Measurements from ENCODE around the gene GPATCH2.
"Not testable (repeated sequence)": the region's sequence is repeated elsewhere in the genome, so short reads cannot be mapped to it uniquely, and the experiment has no call there.

The GPATCH2 gene

DNA sequence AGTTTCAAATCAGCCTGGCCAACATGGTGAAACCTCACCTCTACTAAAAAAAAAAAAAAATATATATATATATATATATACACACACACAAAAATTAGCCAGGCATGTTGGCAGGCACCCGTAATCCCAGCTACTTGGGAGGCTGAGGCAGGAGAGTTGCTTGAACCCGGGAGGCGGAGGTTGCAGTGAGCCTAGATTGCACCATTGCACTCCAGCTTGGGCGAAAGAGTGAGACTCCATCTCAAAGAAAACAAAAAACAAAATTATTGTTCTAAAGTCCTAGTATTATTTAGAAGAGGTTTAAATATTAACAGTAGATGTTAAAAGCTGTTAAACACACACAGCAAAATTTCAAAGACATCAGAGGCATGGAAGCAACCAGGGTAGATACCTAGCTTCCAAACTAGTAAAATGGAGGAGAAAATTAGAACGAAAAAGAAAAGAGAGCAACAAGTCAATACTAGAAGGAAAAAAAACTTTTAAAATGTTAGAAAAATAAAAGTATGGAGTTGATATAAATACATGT lies 46.5 kb downstream of the GPATCH2 start:
- DNase-seq (ENCODE audit: low read depth in 2 of 3, low spot score in 1 of 3) = not testable (repeated sequence)

DNA sequence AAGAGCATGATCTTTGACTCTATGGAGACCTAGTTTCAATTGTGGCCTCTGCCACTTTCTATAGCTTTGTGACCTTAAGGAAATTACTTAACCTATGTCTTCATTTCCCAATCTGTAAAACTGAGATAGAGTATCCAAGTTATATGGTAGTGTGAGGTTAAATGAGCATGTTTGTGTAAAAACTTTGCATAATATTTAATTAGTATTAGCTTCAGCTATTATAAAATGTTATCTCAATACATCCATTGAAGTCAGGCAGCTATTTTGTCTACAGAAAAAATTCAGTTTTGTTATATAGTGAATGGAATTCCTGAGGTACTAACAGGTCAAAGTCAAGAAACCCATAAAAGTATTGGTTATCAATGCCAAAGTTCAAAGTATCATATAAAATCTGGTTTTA lies 53.6 kb downstream of the GPATCH2 start:
- DNase-seq (ENCODE audit: low read depth in 2 of 3, low spot score in 1 of 3) = no peak

GRCh38 chr1:217574265-217574949 lies 56.5 kb downstream of the GPATCH2 start:
- no peak for DNase-seq (ENCODE audit: low read depth in 2 of 3, low spot score in 1 of 3)

GRCh38 chr1:217569021-217569420 lies 61.9 kb downstream of the GPATCH2 start:
- no peak for DNase-seq (ENCODE audit: low read depth in 2 of 3, low spot score in 1 of 3)

- no peak for DNase-seq (ENCODE audit: low read depth in 2 of 3, low spot score in 1 of 3)
Observed at GRCh38 chr1:217568200-217568599, 62.7 kb downstream of the GPATCH2 start.

DNA sequence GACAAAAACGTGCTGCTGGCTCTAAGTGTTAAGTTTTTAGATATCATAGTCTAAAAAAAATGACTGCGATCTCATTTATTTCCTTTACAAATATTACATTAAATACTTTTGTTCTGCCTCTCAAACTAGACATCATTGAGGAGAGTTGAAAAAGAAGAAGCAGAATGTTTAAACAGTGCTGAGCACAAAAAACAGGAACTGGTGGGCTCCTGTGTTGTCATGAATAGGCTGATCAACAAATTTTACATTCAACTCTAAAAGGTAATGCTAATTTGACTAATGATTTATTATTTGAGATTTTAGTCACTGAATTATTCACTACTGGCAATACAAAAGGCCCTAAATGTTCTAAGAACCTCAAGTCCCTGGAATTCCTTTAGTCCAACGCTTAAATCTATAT lies 66.1 kb downstream of the GPATCH2 start:
- DNase-seq (ENCODE audit: low read depth in 2 of 3, low spot score in 1 of 3) = no peak

GRCh38 chr1:217564207-217564606 lies 66.7 kb downstream of the GPATCH2 start:
- no peak for DNase-seq (ENCODE audit: low read depth in 2 of 3, low spot score in 1 of 3)

GRCh38 chr1:217563179-217563578 lies 67.7 kb downstream of the GPATCH2 start:
- no peak for DNase-seq (ENCODE audit: low read depth in 2 of 3, low spot score in 1 of 3)

GRCh38 chr1:217562229-217562878 lies 68.5 kb downstream of the GPATCH2 start:
- no peak for DNase-seq (ENCODE audit: low read depth in 2 of 3, low spot score in 1 of 3)

GRCh38 chr1:217561446-217561845 lies 69.4 kb downstream of the GPATCH2 start:
- DNase-seq (ENCODE audit: low read depth in 2 of 3, low spot score in 1 of 3) = no peak

DNA sequence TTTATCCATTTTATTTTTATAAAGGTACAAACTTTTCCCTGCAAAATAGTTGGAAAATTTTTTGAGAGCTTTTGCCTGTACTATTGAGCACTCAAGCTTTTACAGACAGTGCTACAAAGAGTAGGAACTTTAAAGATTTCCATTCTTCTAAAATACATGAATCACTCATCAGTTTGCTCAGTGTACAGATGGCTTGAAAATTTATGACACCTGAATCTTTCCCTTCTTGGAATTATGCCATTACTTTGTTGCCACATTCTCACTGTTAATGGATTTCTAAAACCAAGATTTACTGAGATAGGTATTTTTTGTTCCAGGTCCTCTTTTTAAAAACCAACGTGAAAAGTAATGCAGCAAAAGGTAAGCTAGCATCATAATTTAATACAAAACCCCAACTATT lies 76.0 kb downstream of the GPATCH2 start:
- no peak for DNase-seq (ENCODE audit: low read depth in 2 of 3, low spot score in 1 of 3)

DNA sequence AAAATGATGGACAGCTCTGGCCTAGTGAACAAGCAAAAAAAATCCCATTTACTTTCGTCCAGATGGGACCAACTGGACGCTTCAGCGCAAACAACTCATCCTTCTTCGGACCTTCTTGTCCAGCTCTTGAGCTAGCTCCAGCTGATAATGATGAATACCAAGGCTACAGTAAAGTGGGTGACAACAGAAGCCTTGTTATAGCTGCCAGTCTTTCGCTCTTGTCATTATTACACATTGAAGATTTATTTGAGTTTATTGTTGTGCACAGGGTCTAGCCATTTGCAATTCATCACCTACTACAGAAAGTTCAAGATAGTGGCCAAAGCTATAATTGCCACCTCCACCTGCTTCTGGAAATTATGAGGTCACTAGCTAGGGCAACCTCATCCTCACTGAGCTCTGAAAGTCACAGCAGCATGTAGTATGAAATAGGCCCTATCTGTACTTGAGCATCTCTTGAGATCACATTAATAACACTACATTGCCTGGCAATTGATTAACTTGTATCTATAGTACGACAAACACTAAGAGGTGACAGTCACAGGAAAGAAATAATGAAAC lies 76.9 kb downstream of the GPATCH2 start:
- DNase-seq (ENCODE audit: low read depth in 2 of 3, low spot score in 1 of 3) = no peak

- no peak for DNase-seq (ENCODE audit: low read depth in 2 of 3, low spot score in 1 of 3)
Observed at GRCh38 chr1:217552339-217552951, 78.4 kb downstream of the GPATCH2 start.

GRCh38 chr1:217542837-217543236 lies 88.1 kb downstream of the GPATCH2 start:
- no peak for DNase-seq (ENCODE audit: low read depth in 2 of 3, low spot score in 1 of 3)

DNA sequence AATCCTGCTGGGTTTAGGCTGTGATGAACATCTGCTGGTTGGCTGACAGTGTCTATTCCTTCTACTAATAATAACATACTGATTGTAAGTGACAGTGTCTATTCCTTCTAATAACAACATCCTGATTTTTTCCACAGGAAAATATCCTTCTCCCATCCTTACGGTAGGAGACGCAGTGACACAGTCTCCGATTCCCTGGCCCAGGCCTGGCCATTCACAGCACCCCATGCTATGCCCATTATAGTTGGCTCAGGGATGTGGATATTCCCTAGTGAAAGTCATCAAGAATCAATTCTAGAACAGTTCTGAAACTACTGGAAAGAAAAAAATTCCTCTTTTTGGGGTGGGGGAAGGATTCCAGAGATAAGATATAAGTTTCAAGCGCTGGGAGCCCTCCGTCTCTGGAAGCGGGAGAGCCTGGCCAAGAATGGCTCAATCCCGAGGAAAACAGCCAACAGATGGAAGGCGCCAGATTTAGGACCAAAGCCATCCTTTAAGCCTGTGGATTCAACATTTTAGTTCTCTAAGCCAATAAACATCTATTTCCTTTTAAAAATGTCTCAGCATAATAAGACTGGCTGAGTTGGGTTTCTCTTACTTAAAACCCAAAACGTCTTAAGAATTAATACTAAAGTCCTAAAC lies 88.6 kb downstream of the GPATCH2 start:
- no peak for DNase-seq (ENCODE audit: low read depth in 2 of 3, low spot score in 1 of 3)

- DNase-seq (ENCODE audit: low read depth in 2 of 3, low spot score in 1 of 3) = no peak
Observed at GRCh38 chr1:217540321-217540720, 90.6 kb downstream of the GPATCH2 start.

DNA sequence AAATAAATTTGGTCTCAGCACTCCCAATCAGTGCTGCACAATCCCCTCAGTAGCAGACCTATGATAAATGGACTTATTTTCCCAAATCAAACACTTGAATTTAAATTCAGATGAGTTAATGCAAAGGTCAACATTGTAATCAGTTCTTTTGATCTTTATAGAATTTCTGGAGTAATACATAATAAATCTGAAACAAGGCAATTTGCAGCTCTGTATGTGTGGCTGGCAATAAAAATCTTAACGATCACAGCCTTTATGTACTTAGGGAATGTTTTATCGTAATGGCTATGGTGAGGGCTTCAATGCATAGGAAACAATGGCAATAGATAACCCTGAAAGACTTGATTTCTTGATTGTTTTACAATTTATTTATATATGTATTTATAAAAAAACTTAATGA lies 91.4 kb downstream of the GPATCH2 start:
- no peak for DNase-seq (ENCODE audit: low read depth in 2 of 3, low spot score in 1 of 3)

DNA sequence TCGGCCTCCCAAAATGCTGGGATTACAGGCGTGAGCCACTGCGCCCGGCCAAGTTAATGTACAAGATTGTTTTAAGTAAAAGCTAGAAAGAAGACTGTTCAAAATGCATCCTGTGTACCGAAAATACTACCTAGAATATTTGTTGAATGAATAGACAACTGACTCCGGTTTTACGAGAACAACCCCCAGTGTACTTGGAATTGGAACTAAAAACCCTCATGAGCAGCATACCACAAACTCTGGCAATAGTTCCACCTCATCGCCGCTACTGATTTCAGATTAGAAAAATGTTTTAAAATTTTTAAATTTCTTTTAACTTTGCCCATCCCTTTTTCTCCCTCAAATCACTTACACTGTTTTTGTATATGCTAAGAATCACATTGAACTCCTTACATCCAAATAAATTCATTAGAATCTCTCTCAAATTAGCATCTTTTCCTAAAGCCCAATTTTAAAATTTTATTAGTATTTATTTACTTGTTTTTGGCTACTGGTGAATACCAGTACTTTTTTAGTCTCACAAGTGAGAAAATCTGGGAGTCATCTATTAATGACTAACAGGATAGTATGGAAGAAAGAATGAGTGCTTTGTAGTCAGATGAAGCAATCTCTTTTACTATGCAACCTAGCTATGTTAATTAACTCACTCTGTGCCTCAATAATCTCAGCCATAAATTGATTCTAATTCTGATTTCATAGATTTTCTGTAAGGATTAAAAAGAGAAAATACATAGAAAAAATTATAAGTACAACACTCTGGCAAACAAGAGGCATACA lies 95.1 kb downstream of the GPATCH2 start:
- DNase-seq (ENCODE audit: low read depth in 2 of 3, low spot score in 1 of 3) = no peak

GRCh38 chr1:217534566-217534965 lies 96.3 kb downstream of the GPATCH2 start:
- DNase-seq (ENCODE audit: low read depth in 2 of 3, low spot score in 1 of 3) = no peak

DNA sequence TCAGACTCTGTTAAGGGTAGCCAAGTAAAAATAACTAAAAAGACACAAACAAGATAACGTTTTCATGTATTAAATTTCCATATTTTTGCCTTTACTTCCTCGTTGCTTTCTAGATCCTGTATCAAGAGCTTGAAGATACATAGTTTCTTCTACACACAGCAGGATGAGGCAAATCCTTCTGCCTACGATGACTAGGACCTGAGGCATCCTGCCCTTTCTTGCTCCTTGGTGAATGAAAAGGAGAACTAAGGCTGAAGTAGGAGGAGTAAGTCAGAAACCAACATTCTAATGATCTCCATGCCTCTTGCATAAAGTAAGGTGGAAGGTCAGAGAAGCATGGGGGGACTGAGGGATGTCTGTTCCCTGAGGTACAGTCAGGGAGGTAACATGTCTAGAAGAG lies 102.6 kb downstream of the GPATCH2 start:
- DNase-seq (ENCODE audit: low read depth in 2 of 3, low spot score in 1 of 3) = no peak

DNA sequence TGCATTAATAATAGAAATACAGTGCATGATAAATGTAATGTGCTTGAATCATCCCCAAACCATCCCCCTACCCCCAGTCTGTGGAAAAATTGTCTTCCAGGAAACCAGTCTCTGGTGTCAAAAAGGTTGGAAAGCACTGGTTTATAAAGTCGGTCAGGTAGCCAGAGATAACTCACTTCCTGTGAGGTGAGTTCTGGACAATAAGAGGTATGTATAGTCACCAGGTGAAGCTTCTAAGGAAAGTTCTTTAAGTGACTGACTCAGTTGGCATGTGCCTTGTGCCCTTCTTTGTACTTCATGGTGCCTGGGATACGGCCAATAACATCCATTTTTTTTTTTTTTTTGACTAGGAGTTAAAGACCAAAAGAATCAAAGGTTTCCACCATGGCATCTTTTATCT lies 103.7 kb downstream of the GPATCH2 start:
- DNase-seq (ENCODE audit: low read depth in 2 of 3, low spot score in 1 of 3) = no peak

Data from stimulated activated CD4-positive, alpha-beta T cell treated with anti-CD3 and anti-CD28 coated beads, Interleukin-12 subunit alpha, Interleukin-12 subunit beta, amount 100 ng/mL, for 48 hours (primary cell).